Measurements from ENCODE around the gene PMEL.
"Not testable (repeated sequence)": the region's sequence is repeated elsewhere in the genome, so short reads cannot be mapped to it uniquely, and the experiment has no call there.

The PMEL gene

GRCh38 chr12:55965941-55966407 is at the start of gene PMEL:
Gene PMEL, minus strand, starts transcription at chr12:55966042. Its CDS starts 31 bp downstream, at chr12:55966011.
- no peak for DNase-seq (ENCODE audit: low read depth)

DNA sequence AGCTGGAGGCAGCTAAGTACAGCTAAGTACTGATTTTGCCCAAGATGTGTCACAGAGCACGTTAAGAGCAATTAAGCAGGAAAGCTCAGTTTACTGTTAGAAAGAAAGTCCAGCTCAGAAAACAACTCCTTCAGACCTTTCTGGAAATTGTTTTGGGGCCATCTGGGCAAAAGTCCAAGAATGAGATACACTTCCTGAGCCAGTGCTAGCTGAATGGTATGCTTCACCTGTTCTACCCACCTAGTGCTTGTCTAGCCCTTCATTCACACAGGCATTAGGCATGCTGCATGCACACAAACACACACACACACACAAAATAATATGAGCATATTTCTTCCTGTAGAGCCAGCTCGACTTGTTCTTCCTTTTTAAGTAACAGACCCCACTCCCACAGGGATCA is 48.4 kb upstream of the PMEL start:
- DNase-seq (ENCODE audit: low read depth) = no peak

- DNase-seq (ENCODE audit: low read depth) = no peak
These were observed 47.6 kb upstream of the PMEL start for GRCh38 chr12:56013482-56013881.

- DNase-seq (ENCODE audit: low read depth) = no peak
These were observed 45.8 kb upstream of the PMEL start for GRCh38 chr12:56011509-56012090.

- DNase-seq (ENCODE audit: low read depth) = no peak
These were observed 44.3 kb upstream of the PMEL start for GRCh38 chr12:56010111-56010570.

DNA sequence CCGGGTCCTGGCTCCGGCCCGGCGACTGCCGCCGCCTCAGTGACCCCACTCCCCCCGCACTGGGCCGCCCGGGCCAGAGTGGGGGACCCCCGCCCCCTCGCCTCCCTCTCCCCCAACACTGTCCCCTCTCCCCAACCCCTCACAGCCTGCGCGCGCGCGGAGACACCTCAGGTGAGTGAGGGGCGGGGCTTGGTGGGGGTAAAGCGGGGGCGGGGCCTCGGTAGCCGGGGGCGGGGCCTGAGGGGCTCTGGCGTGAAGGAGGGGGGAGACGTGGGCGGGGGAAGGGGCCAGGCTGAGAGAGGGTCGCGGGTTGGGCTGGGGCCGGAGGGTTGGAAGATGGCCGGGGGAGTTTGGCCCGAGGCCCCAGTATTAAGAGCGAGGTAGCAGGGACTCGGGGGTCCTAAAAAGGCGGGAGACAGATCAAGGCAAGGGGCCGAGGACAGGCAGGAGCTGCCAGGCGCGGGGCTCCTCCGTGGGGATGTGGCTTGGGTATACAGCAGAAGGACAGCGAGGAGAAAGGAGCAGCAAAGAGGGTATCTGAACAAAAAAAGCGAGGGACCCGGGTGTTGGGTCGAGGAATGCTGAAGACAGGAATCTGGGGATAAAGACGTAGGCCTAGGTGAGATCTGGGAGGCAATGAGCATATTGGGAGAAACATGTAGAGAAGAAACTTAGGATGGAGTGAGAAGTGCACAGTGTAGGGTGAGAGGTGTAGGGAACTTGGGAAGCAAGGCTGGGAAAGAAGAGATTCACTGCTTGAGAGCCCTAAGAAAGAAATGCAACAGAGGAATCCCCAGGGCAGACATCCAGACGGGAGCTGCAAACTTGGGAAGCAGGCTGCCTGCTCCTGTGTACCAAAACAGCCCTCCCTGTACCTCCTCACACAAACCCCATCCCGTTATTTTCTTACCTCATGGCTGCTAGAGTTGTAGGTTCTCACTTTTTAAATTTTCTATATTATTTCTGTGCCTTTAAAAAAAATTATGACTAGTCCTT is 42.0 kb upstream of the PMEL start:
- no peak for DNase-seq (ENCODE audit: low read depth)

DNA sequence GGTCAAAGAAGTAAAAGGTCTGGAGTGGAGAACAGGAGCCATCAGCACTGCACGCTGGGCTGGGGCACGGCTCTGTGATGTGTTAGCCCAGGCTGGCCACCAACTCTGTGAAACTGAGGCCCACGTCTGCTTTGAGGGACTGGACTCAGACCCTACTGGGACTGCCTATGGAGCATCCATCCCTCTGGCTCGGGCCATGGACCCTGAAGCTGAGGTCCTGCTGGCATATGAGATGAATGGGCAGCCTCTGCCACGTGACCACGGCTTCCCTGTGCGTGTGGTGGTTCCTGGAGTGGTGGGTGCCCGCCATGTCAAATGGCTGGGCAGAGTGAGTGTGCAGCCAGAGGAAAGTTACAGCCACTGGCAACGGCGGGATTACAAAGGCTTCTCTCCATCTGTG is 38.4 kb upstream of the PMEL start:
- no peak for DNase-seq (ENCODE audit: low read depth)

GRCh38 chr12:56003376-56003775 is 37.5 kb upstream of the PMEL start:
- not testable (repeated sequence) for DNase-seq (ENCODE audit: low read depth)

- DNase-seq (ENCODE audit: low read depth) = no peak
These were observed 35.8 kb upstream of the PMEL start for GRCh38 chr12:56001487-56002100.

DNA sequence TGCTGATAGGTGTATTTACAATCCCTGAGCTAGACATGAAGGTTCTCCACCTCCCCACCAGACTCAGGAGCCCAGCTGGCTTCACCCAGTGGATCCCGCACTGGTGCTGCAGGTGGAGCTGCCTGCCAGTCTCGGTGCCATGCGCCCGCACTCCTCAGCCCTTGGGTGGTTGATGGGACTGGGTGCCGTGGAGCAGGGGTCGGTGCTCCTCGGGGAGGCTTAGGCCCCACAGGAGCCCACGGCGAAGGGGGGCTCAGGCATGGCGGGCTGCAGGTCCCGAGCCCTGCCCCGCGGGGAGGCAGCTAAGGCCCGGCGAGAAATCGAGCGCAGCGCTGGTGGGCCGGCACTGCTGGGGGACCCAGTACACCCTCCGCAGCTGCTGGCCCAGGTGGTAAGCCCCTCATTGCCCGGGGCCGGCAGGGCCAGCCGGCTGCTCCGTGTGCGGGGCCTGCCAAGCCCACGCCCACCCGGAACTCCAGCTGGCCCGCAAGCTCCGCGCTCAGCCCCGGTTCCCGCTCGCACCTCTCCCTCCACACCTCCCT is 34.2 kb upstream of the PMEL start:
- DNase-seq (ENCODE audit: low read depth) = not testable (repeated sequence)

- not testable (repeated sequence) for DNase-seq (ENCODE audit: low read depth)
These were observed 33.7 kb upstream of the PMEL start for GRCh38 chr12:55999522-55999921.

GRCh38 chr12:55997535-55997859 is 31.7 kb upstream of the PMEL start:
- DNase-seq (ENCODE audit: low read depth) = no peak

DNA sequence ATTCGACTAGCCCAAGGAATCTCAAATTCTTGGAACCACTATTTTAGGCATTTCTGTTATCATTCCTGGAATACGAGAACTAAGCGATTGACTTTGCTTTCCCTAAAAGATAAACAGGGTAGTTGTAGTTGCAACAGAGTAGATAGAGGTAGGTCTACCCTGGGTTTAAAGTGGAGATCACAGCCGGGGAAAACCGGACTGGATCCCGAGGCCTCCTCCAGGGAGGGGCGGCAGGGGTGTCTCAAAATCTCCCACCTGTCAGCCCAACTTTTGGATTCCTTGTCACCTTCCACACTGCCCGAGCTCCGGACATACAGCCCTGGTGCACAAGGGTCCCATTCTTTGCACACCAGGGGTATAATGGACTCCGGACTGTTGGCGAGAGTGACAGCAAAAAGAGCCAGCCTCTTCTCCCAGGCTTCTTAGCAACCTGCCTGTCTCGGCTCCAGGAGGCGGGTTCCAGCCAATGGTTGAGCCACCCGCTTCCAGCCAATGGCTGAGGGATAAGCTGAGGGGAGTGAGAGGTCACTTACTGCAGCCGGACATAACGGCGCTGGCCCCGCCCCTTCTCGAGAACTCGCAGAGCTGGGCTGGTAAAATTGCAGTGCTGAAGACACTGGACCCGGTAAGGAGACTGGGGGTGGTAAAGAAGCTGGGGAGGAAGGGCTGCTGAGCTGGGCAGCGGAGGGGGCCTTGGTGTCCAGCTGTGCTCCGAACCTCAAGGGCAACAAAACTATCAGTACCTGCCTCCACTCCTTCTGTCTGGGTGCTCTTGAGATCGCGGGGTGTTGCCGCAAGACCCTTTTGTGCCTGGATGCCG is 31.1 kb upstream of the PMEL start, which contains the start of gene SUOX:
Gene SUOX (plus strand): TSS at position 562 of the 820 bp plus-strand sequence. CDS start 4,946 bp downstream, outside the sequence.
- DNase-seq (ENCODE audit: low read depth) = peak; percentile 83

GRCh38 chr12:55996201-55996714 is 30.4 kb upstream of the PMEL start:
- DNase-seq (ENCODE audit: low read depth) = no peak

- no peak for DNase-seq (ENCODE audit: low read depth)
These were observed 29.5 kb upstream of the PMEL start for GRCh38 chr12:55995366-55995765.

DNA sequence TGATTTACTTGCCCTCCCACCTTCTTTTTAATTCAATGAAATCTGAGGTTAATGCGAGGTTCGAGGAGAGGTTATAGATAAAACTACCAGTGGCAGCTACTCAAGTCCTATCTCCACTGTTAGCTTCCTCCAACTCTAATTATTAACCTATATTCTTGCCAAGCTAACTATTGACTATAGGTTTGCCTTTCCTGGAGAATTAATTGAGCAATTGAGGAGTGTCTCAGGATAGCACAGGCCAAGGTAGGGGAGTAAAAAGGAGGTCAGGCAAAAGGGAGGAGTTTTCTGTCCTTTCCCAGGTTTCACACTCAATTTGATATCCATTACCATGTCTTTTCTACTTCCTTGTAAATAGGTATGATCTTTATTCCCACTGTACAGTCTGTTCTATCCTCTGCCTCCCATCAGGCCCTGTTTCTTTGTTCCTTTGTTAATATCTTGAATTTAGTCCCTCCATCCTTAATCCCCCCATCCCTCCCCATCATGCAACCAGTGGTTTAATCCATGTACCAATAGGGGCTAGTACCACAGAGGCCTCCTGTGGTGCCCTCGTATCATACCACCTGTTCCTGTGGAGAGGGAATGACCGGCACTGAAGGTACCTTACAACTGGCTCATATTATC is 27.5 kb upstream of the PMEL start:
- no peak for DNase-seq (ENCODE audit: low read depth)

DNA sequence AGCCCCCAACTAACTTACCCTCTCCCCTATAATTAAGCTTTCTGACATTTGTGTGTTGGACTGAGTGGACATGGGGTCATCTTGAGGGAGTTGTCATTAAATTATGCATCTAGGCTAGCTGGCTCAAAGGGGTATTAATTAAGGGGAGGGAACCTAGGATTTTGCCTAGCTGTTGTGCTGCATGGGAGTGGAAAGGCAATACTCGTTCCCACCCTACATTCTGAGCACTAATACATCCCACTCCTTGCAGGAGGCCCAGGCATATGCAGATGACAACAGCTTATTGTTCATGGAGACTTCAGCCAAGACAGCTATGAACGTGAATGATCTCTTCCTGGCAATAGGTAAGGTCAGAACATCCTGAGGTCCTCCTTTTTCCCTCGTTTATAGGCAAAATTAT is 25.3 kb upstream of the PMEL start:
- no peak for DNase-seq (ENCODE audit: low read depth)

GRCh38 chr12:55985976-55986375 is 20.1 kb upstream of the PMEL start:
- not testable (repeated sequence) for DNase-seq (ENCODE audit: low read depth)

GRCh38 chr12:55985341-55985740 is 19.5 kb upstream of the PMEL start:
- no peak for DNase-seq (ENCODE audit: low read depth)

DNA sequence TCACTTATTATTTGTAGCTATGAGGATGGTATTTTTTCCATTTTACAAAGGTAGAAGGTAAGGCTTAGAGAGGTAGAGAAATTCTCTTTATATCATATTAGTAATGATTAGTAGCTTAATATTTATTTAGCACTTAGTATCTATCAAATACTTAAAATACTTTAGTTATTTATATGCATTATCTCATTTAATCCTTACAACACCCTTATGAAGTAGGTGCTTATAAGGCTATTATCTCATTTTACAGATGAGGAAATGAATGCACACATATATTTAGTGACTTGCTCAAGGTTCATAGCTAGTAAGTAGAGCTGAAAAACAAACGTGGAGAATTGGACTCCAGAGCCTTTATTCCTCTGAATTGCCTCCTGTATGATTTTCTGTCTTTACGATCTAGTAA is 19.0 kb upstream of the PMEL start:
- no peak for DNase-seq (ENCODE audit: low read depth)
